H1 (cell line): ENCODE measurements around the gene PGLYRP2. TPM values are rescaled to one million over a fixed set of nuclear protein-coding genes. Genes with fewer than 3 reads are reported as not detected.

ENCODE experiments used
- CTCF ChIA-PET: fragments of 300-600 bp; sonication (Branson Sonifier 250); formaldehyde crosslinking; loops from one replicate; lab custom pipeline; 2021; ENCODE audit not compliant: partially characterized antibody; lab: Charles Lee
- POLR2A ChIA-PET: fragments of 300-600 bp; sonication (Branson Sonifier 250); formaldehyde crosslinking; loops from one replicate; lab custom pipeline; 2021; ENCODE audit warnings: inconsistent platforms; ENCODE audit not compliant: partially characterized antibody; lab: Charles Lee
- DNase-seq, 2 experiments: peaks; one replicate each; pipeline versions ENCODE4 v3.0.0 to v3.0.0-alpha.2; 2010 to 2022; ENCODE audit warnings: low spot score in 2 of 2, low read depth in 1 of 2, mixed read lengths in 1 of 2
- FAIRE-seq: peaks from 2 replicates; lab custom pipeline; 2011; peaks lifted over from hg19 to GRCh38; lab: Jason Lieb, UNC
- H2AFZ ChIP-seq: 2 replicates; pipeline ENCODE4 v1.8.1; 2012; ENCODE audit warnings: low read length, inconsistent platforms
- H2AK5ac ChIP-seq: 2 replicates; pipeline ENCODE4 v1.6.1; 2013; ENCODE audit warnings: low read depth, low read length
- H2BK120ac ChIP-seq: replicated peaks from 2 replicates; pipeline ENCODE3; 2013; ENCODE audit warnings: low read depth, low read length, inconsistent platforms
- H2BK12ac ChIP-seq: 2 replicates; pipeline ENCODE4 v1.6.1; 2013; ENCODE audit warnings: low read depth, low read length
- H2BK15ac ChIP-seq: 2 replicates; pipeline ENCODE4 v1.6.1; 2013; ENCODE audit warnings: low read length
- H2BK20ac ChIP-seq: 2 replicates; pipeline ENCODE4 v1.6.1; 2013; ENCODE audit warnings: low read length
- H2BK5ac ChIP-seq: 2 replicates; pipeline ENCODE4 v1.6.1; 2013; ENCODE audit warnings: low read depth, low read length
- H3K14ac ChIP-seq: 2 replicates; pipeline ENCODE4 v1.6.1; 2013; ENCODE audit warnings: inconsistent platforms; ENCODE audit not compliant: insufficient read length
- H3K18ac ChIP-seq: 2 replicates; pipeline ENCODE4 v1.6.1; 2013; ENCODE audit warnings: low read length; ENCODE audit errors: extremely low read depth
- H3K23ac ChIP-seq: 2 replicates; pipeline ENCODE4 v1.6.1; 2013; ENCODE audit warnings: inconsistent platforms; ENCODE audit not compliant: insufficient read length
- H3K23me2 ChIP-seq: 2 replicates; pipeline ENCODE4 v1.6.1; 2013; ENCODE audit warnings: low read depth, low read length
- H3K27ac ChIP-seq: 2 replicates; pipeline ENCODE4 v1.6.1; 2011; ENCODE audit warnings: low read depth, low read length, inconsistent platforms
- H3K27me3 ChIP-seq, 4 experiments: replicated peaks in 1 of 4; 1 replicate in 1 of 4; 2 replicates in 3 of 4; pipeline versions ENCODE4 v1.6.1 to v1.8.1; 2011 to 2013; ENCODE audit warnings: low read length in 3 of 4, mild to moderate bottlenecking in 3 of 4, inconsistent platforms in 2 of 4, mixed read lengths in 2 of 4, moderate library complexity in 1 of 4; ENCODE audit not compliant: control insufficient read depth in 3 of 4, insufficient read depth in 3 of 4; ENCODE audit errors: extremely low read depth in 1 of 4
- H3K36me3 ChIP-seq, 4 experiments: 2 replicates each; pipeline versions ENCODE4 v1.6.1 to v1.8.1; 2011 to 2013; ENCODE audit warnings: mild to moderate bottlenecking in 4 of 4, low read length in 3 of 4, moderate library complexity in 2 of 4, control low read depth in 1 of 4, inconsistent platforms in 1 of 4; ENCODE audit not compliant: insufficient read depth in 4 of 4, control insufficient read depth in 2 of 4
- H3K4ac ChIP-seq: replicated peaks from 2 replicates; pipeline ENCODE3; 2013; ENCODE audit warnings: low read length, low read depth, mixed read lengths, inconsistent platforms; ENCODE audit not compliant: insufficient read length
- H3K4me1 ChIP-seq, 4 experiments: replicated peaks in 1 of 4; 1 replicate in 1 of 4; 2 replicates in 3 of 4; pipeline versions ENCODE4 v1.6.1 to v1.8.1; 2011 to 2013; ENCODE audit warnings: low read length in 3 of 4, inconsistent platforms in 2 of 4, mixed read lengths in 1 of 4; ENCODE audit not compliant: insufficient read depth in 4 of 4, control insufficient read depth in 3 of 4
- H3K4me2 ChIP-seq, 2 experiments: 2 replicates each; pipeline versions ENCODE4 v1.6.1 to v1.8.1; 2011 to 2013; ENCODE audit warnings: low read depth in 2 of 2, low read length in 2 of 2, control low read depth in 1 of 2, inconsistent platforms in 1 of 2, mild to moderate bottlenecking in 1 of 2; ENCODE audit not compliant: insufficient read depth in 1 of 2
- H3K4me3 ChIP-seq, 4 experiments: fragments of 200-600, 300-600 bp in 1 of 4; sonication (generic), shearing (Covaris generic), sonication (Bioruptor Twin) in 1 of 4; 2 replicates each; pipeline versions ENCODE4 v1.5.1 to v1.8.1; 2011 to 2016; ENCODE audit warnings: low read length in 4 of 4, low read depth in 3 of 4, control low read depth in 2 of 4, inconsistent platforms in 2 of 4, mild to moderate bottlenecking in 2 of 4, mixed read lengths in 1 of 4, moderate library complexity in 1 of 4; ENCODE audit not compliant: insufficient read depth in 2 of 4; ENCODE audit errors: extremely low read depth in 1 of 4
- H3K56ac ChIP-seq: replicated peaks from 2 replicates; pipeline ENCODE3; 2013; ENCODE audit warnings: low read depth, mild to moderate bottlenecking, mixed read lengths, low read length, inconsistent platforms; ENCODE audit not compliant: insufficient read length
- H3K79me1 ChIP-seq: 2 replicates; pipeline ENCODE4 v1.6.1; 2013; ENCODE audit warnings: low read depth, low read length, control low read depth
- H3K79me2 ChIP-seq, 2 experiments: 2 replicates each; pipeline versions ENCODE4 v1.6.1 to v1.8.1; 2012 to 2013; ENCODE audit warnings: low read length in 2 of 2, mild to moderate bottlenecking in 2 of 2, inconsistent platforms in 1 of 2; ENCODE audit not compliant: insufficient read depth in 2 of 2, control insufficient read depth in 1 of 2
- H3K9ac ChIP-seq, 4 experiments: replicated peaks in 1 of 4; 1 replicate in 1 of 4; 2 replicates in 3 of 4; pipeline versions ENCODE4 v1.6.1 to v1.8.1; 2011 to 2013; ENCODE audit warnings: low read depth in 3 of 4, low read length in 3 of 4, control low read depth in 2 of 4, mild to moderate bottlenecking in 2 of 4, moderate library complexity in 2 of 4, inconsistent platforms in 1 of 4; ENCODE audit errors: extremely low read depth in 1 of 4
- H3K9me3 ChIP-seq, 2 experiments: 2 replicates each; pipeline versions ENCODE4 v1.6.1 to v1.8.1; 2012 to 2013; ENCODE audit warnings: mild to moderate bottlenecking in 2 of 2, moderate library complexity in 2 of 2, control low read depth in 1 of 2, inconsistent platforms in 1 of 2, low read depth in 1 of 2, low read length in 1 of 2, mixed read lengths in 1 of 2; ENCODE audit not compliant: insufficient read depth in 2 of 2
- H4K20me1 ChIP-seq, 2 experiments: replicated peaks in 1 of 2; 2 replicates each; pipeline versions ENCODE3 to v1.8.1; 2011 to 2013; ENCODE audit warnings: inconsistent platforms in 2 of 2, low read length in 2 of 2, mild to moderate bottlenecking in 1 of 2; ENCODE audit not compliant: insufficient read depth in 2 of 2, control insufficient read depth in 1 of 2
- H4K5ac ChIP-seq: 2 replicates; pipeline ENCODE4 v1.6.1; 2013; ENCODE audit warnings: low read length, low read depth, mixed read lengths, inconsistent platforms; ENCODE audit not compliant: insufficient read length
- H4K8ac ChIP-seq: 2 replicates; pipeline ENCODE4 v1.8.0; 2013; ENCODE audit warnings: mild to moderate bottlenecking, moderate library complexity, low read length, inconsistent platforms; ENCODE audit not compliant: insufficient read depth; ENCODE audit errors: extremely low read depth
- H4K91ac ChIP-seq: replicated peaks from 2 replicates; pipeline ENCODE3; 2013; ENCODE audit warnings: low read length, mixed read lengths, inconsistent platforms; ENCODE audit not compliant: insufficient read length
- HDAC6 ChIP-seq: IDR thresholded peaks from one replicate; pipeline ENCODE4 v1.7.1; 2012; ENCODE audit warnings: low read depth, mild to moderate bottlenecking, inconsistent platforms, low read length, moderate library complexity
- WGBS, 2 experiments: shearing (Covaris generic) in 1 of 2; methylation state at CpG; one replicate each; pipeline versions ENCODE4 v1.1.6 to v1.1.7; 2013 to 2015; ENCODE audit warnings: low lambda C conversion rate in 2 of 2, mixed read lengths in 2 of 2, inconsistent platforms in 1 of 2, low coverage in 1 of 2, missing lambda C conversion rate in 1 of 2; ENCODE audit not compliant: insufficient replicate concordance in 2 of 2, insufficient coverage in 1 of 2, insufficient read length in 1 of 2; ENCODE audit errors: extremely low coverage in 1 of 2, missing lambda C conversion rate in 1 of 2; 5-methylcytosine and 5-hydroxymethylcytosine counted together
- polyA plus RNA-seq, 7 experiments: library from polyadenylated mRNA; depleted of rRNA in 3 of 7; stranded (reverse) in 5 of 7; unstranded in 2 of 7; fragments of >200 nt in 5 of 7; fragments of 200-250 nt in 2 of 7; gene quantifications; 1 replicate in 5 of 7; 2 replicates in 1 of 7; 4 replicates in 1 of 7; pipeline versions ENCODE4 v1.2.1 to v1.2.3, GENCODE V29; 2011 to 2013; ENCODE audit warnings: missing spikeins in 2 of 7, mixed read lengths in 2 of 7
- total RNA-seq: library from RNA; stranded (reverse); fragmentation: NEBNext Ultra II Directional; extraction: Animal tissue kit (Norgen Biotek cat#: 25700); gene quantifications from 2 replicates; pipeline ENCODE4 v1.2.1, GENCODE V29; 2021

PGLYRP2 gene
- total and polyA plus RNA-seq, 2 of the 8 experiments (the other 6 are each of a cell fraction or from before 2014, with no cell fraction given) = not detected

DNA sequence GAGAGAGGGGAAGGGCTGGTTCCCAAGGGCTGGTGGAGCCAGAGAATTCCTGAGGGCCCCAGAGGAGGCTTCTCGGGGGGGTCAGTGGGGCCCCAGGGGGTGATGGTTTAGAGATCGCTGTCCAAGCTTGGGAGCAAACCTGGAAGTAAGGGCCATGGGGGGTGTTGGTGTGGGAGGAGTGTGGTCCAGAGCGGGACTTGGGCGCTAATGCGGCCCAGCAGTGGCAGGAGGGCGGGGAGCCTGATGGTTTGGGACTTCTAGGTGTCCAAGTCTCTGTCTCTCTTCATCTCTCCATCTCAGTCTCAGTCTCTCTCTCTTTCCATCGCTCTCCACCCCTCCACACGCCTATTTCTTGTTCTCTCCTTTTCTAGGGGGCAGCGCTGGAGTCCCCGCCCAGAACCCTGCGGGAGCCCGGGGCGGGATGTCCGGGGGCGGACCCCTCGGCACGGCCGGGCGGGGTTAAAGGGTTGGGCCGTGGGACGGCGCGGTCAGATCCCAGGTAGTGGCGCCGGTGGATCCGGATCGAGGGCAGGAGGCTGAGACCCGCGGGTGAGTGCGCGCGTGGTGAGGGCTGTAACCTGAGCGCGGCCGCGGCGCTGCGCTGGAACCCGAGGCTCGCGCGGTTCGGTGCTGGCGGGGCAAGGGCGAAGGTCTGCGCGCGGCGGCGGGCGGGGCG is 28.9 kb upstream of the PGLYRP2 start, which contains the start of gene CYP4F22:
Gene CYP4F22 (plus strand): TSS at position 491 of the 676 bp plus-strand sequence. CDS start 16,812 bp downstream, outside the sequence.
- Histone ChIP-seq H3K56ac (no peak within 1 kb of the TSS), H4K8ac (no peak within 1 kb of the TSS), H3K18ac (no peak within 1 kb of the TSS), H2AK5ac (no peak within 1 kb of the TSS), H4K5ac (no peak within 1 kb of the TSS), H2BK15ac (no peak within 1 kb of the TSS), H2AFZ (no peak within 1 kb of the TSS), H3K27ac (no peak within 1 kb of the TSS), H2BK12ac (no peak within 1 kb of the TSS), H3K9me3 (peaks cover 52 to 79% of the 10 kb centered on the region in 2 experiments), H2BK5ac (no peak within 1 kb of the TSS), H3K4me3 (no peak within 1 kb of the TSS), H3K9ac (no peak within 1 kb of the TSS), H4K20me1 (no peaks in the 10 kb centered on the region), H2BK120ac (no peak within 1 kb of the TSS), H3K4me1 (no peaks in the 10 kb centered on the region; a peak in 1 of 7 replicates), H3K14ac (no peak within 1 kb of the TSS), H3K79me2 (no peaks in the 10 kb centered on the region), H3K23me2 (no peaks in the 10 kb centered on the region), H3K36me3 (no peaks in the 10 kb centered on the region), H2BK20ac (no peak within 1 kb of the TSS), H3K23ac (no peak within 1 kb of the TSS), H3K4ac (no peak within 1 kb of the TSS), H4K91ac (no peak within 1 kb of the TSS), H3K4me2 (no peak within 1 kb of the TSS), H3K27me3 (no peaks in the 10 kb centered on the region), H3K79me1 (no peaks in the 10 kb centered on the region)
- DNase-seq (no peak), FAIRE-seq (no peak)
- CTCF ChIA-PET = interaction anchor here (1.2 kb wide), 1 partner anchor 10 kb away, joined by 3 read pairs; no protein-coding TSS in a partner anchor
- POLR2A ChIA-PET = no interaction called here
- WGBS, 2 experiments = 85% methylated on average over 10 of the region's 52 CpGs; no CpG with 5 or more reads in 1 of the 2 experiments
- no peak for TF ChIP-seq HDAC6
